ENCODE data around the gene MORC4. TPM values are rescaled to one million over a fixed set of nuclear protein-coding genes. Genes with fewer than 3 reads are reported as not detected.
A peak's percentile ranks its signal among the peaks of the same experiment; 100 is the strongest.

MORC4 gene
- total RNA-seq (2022) (31.1 and 31.6 TPM in 2 replicates), Bru-seq, nascent RNA (percentile 70 among the genes with signal in this experiment), BruChase-seq, experiment 1, labeled RNA remaining after a 6-hour chase (percentile 64 among the genes with signal in this experiment), BruChase-seq, experiment 2, labeled RNA remaining after a 2-hour chase (percentile 70 among the genes with signal in this experiment)
- long read RNA-seq, transcript MORC4-201 (17 exons, 2,940 nt), result major isoform, 14 of 56 reads
- long read RNA-seq, transcript MORC4-202 (17 exons, 3,834 nt), result minor isoform, 10 of 56 reads
- long read RNA-seq, partial matches to known transcripts, result 11 of 56 reads
- long read RNA-seq, other reads (novel, unspliced or antisense), result 21 of 56 reads

- no TSS peak for BruUV-seq (replicated peaks)
- DNase-seq, result peak; percentile 89
- TF ChIP-seq CTCF (IDR thresholded peaks at IDR 0.05; ENCODE audit: unreplicated experiment), result no peak
- CTCF ChIA-PET, result interaction anchor here (0.6 to 1.8 kb wide), 2 partner anchors 272 to 353 kb away, joined by 5 to 7 read pairs; no protein-coding TSS in a partner anchor
- no peak within 1 kb of the TSS for H3K27ac Mint-ChIP-seq (ENCODE audit: unreplicated experiment)
- H3K4me1 Mint-ChIP-seq (ENCODE audit: low read depth, unreplicated experiment), result peaks cover 26% of the 10 kb centered on the region
- peaks cover 13% of the 10 kb centered on the region for H3K36me3 Mint-ChIP-seq (ENCODE audit: insufficient read depth, unreplicated experiment)
- no peaks in the 10 kb centered on the region for H3K27me3 Mint-ChIP-seq (ENCODE audit: unreplicated experiment)
- intact Hi-C loops (cut with micrococcal nuclease; ENCODE audit: unreplicated experiment), result no loop called here
- no peaks in the 10 kb centered on the region for H3K9me3 Mint-ChIP-seq (ENCODE audit: low read depth, unreplicated experiment)
- H3K4me3 Mint-ChIP-seq (ENCODE audit: low read depth, unreplicated experiment), result peak within 1 kb of the TSS; percentile 77
Observed at GRCh38 chrX:107000013-107000515, at the start of gene MORC4. MORC4 (minus strand) TSS chrX:107000212; CDS start chrX:106999969, 243 bp downstream.

GRCh38 chrX:107047622-107048021 lies 47.6 kb upstream of the MORC4 start:
- Mint-ChIP-seq H3K4me1 (ENCODE audit: low read depth, unreplicated experiment) (no peaks in the 10 kb centered on the region), H3K36me3 (ENCODE audit: insufficient read depth, unreplicated experiment) (no peaks in the 10 kb centered on the region), H3K27ac (ENCODE audit: unreplicated experiment) (no peak overlapping the region), H3K9me3 (ENCODE audit: low read depth, unreplicated experiment) (no peaks in the 10 kb centered on the region), H3K4me3 (ENCODE audit: low read depth, unreplicated experiment) (no peak overlapping the region), H3K27me3 (ENCODE audit: unreplicated experiment) (no peaks in the 10 kb centered on the region)
- intact Hi-C loops (cut with micrococcal nuclease; ENCODE audit: unreplicated experiment), result no loop called here
- TF ChIP-seq CTCF (IDR thresholded peaks at IDR 0.05; ENCODE audit: unreplicated experiment), result no peak
- CTCF ChIA-PET, result no interaction called here
- no TSS peak for BruUV-seq (replicated peaks)
- DNase-seq, result no peak

GRCh38 chrX:107029752-107030151 lies 29.7 kb upstream of the MORC4 start:
- no peaks in the 10 kb centered on the region for H3K27me3 Mint-ChIP-seq (ENCODE audit: unreplicated experiment)
- no peaks in the 10 kb centered on the region for H3K4me1 Mint-ChIP-seq (ENCODE audit: low read depth, unreplicated experiment)
- no TSS peak for BruUV-seq (replicated peaks)
- no peak overlapping the region for H3K4me3 Mint-ChIP-seq (ENCODE audit: low read depth, unreplicated experiment)
- no peak for TF ChIP-seq CTCF (IDR thresholded peaks at IDR 0.05; ENCODE audit: unreplicated experiment)
- CTCF ChIA-PET, result no interaction called here
- intact Hi-C loops (cut with micrococcal nuclease; ENCODE audit: unreplicated experiment), result loop anchor here (5.0 to 10.0 kb wide), 2 partner anchors 243 to 595 kb away; partner anchors contain the start of gene PRPS1
- peaks cover under 1% of the 10 kb centered on the region for H3K9me3 Mint-ChIP-seq (ENCODE audit: low read depth, unreplicated experiment)
- no peaks in the 10 kb centered on the region for H3K36me3 Mint-ChIP-seq (ENCODE audit: insufficient read depth, unreplicated experiment)
- H3K27ac Mint-ChIP-seq (ENCODE audit: unreplicated experiment), result no peak overlapping the region
- no peak for DNase-seq

GRCh38 chrX:107025545-107025944 lies 25.5 kb upstream of the MORC4 start:
- H3K4me1 Mint-ChIP-seq (ENCODE audit: low read depth, unreplicated experiment), result no peaks in the 10 kb centered on the region
- DNase-seq, result peak; percentile 14
- H3K36me3 Mint-ChIP-seq (ENCODE audit: insufficient read depth, unreplicated experiment), result no peaks in the 10 kb centered on the region
- no peaks in the 10 kb centered on the region for H3K9me3 Mint-ChIP-seq (ENCODE audit: low read depth, unreplicated experiment)
- no TSS peak for BruUV-seq (replicated peaks)
- intact Hi-C loops (cut with micrococcal nuclease; ENCODE audit: unreplicated experiment), result loop anchor here (1.0 to 10.0 kb wide), 4 partner anchors 247 to 599 kb away; partner anchors contain the start of gene PRPS1
- TF ChIP-seq CTCF (IDR thresholded peaks at IDR 0.05; ENCODE audit: unreplicated experiment), result peak; percentile 20
- H3K27ac Mint-ChIP-seq (ENCODE audit: unreplicated experiment), result no peak overlapping the region
- H3K27me3 Mint-ChIP-seq (ENCODE audit: unreplicated experiment), result no peaks in the 10 kb centered on the region
- no peak overlapping the region for H3K4me3 Mint-ChIP-seq (ENCODE audit: low read depth, unreplicated experiment)
- CTCF ChIA-PET, result interaction anchor here (0.9 to 1.4 kb wide), 2 partner anchors 247 to 299 kb away, joined by 3 to 6 read pairs; no protein-coding TSS in a partner anchor
